ENCODE measurements around the gene MFAP4. TPM values are rescaled to one million over a fixed set of nuclear protein-coding genes. Genes with fewer than 3 reads are reported as not detected.

Gene MFAP4
- total RNA-seq, 1 experiment from 2014 or later = 0.52 TPM

- TF ChIP-seq, protein P1, sequence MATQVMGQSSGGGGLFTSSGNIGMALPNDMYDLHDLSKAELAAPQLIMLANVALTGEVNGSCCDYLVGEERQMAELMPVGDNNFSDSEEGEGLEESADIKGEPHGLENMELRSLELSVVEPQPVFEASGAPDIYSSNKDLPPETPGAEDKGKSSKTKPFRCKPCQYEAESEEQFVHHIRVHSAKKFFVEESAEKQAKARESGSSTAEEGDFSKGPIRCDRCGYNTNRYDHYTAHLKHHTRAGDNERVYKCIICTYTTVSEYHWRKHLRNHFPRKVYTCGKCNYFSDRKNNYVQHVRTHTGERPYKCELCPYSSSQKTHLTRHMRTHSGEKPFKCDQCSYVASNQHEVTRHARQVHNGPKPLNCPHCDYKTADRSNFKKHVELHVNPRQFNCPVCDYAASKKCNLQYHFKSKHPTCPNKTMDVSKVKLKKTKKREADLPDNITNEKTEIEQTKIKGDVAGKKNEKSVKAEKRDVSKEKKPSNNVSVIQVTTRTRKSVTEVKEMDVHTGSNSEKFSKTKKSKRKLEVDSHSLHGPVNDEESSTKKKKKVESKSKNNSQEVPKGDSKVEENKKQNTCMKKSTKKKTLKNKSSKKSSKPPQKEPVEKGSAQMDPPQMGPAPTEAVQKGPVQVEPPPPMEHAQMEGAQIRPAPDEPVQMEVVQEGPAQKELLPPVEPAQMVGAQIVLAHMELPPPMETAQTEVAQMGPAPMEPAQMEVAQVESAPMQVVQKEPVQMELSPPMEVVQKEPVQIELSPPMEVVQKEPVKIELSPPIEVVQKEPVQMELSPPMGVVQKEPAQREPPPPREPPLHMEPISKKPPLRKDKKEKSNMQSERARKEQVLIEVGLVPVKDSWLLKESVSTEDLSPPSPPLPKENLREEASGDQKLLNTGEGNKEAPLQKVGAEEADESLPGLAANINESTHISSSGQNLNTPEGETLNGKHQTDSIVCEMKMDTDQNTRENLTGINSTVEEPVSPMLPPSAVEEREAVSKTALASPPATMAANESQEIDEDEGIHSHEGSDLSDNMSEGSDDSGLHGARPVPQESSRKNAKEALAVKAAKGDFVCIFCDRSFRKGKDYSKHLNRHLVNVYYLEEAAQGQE (IDR thresholded peaks at IDR 0.05; ENCODE audit: low read depth) = no peak
- TF ChIP-seq ZNF274 (IDR thresholded peaks at IDR 0.05; ENCODE audit: low read depth, low read length) = no peak
- TF ChIP-seq YY1 (IDR thresholded peaks at IDR 0.05; ENCODE audit: extremely low read depth, insufficient replicate concordance, low read depth, low read length) = no peak
- no peak for TF ChIP-seq EGR1 (IDR thresholded peaks at IDR 0.05; ENCODE audit: low read depth)
- TF ChIP-seq MAX (IDR thresholded peaks at IDR 0.05) = no peak
- no peak for TF ChIP-seq CBX3 (IDR thresholded peaks at IDR 0.05; ENCODE audit: low read depth)
- TF ChIP-seq CTCF (IDR thresholded peaks at IDR 0.05 in 2 of 3, conservative IDR thresholded peaks at IDR 0.05 in 1 of 3; ENCODE audit: borderline replicate concordance in 1 of 3, insufficient read depth in 1 of 3, low read depth in 2 of 3, low read length in 2 of 3) = no peak
- TF ChIP-seq ZBTB33 (IDR thresholded peaks at IDR 0.05; ENCODE audit: extremely low read depth, insufficient replicate concordance, low read length) = no peak
- TF ChIP-seq POLR2A (IDR thresholded peaks at IDR 0.05; ENCODE audit: borderline replicate concordance, extremely low read depth, insufficient read depth, insufficient read length) = no peak
- TF ChIP-seq RAD21 (IDR thresholded peaks at IDR 0.05; ENCODE audit: low read depth) = no peak
- no peak for TF ChIP-seq ELF1 (IDR thresholded peaks at IDR 0.05; ENCODE audit: borderline replicate concordance, low read depth)
- no peak for TF ChIP-seq POLR2AphosphoS5 (IDR thresholded peaks at IDR 0.05; ENCODE audit: low read depth, low read length)
- no peak for TF ChIP-seq SRF (IDR thresholded peaks at IDR 0.05; ENCODE audit: low read depth)
- TF ChIP-seq SIN3A (IDR thresholded peaks at IDR 0.05; ENCODE audit: low read depth) = no peak
- TF ChIP-seq EZH2 (IDR thresholded peaks at IDR 0.05) = no peak
- TF ChIP-seq FOSL1 (IDR thresholded peaks at IDR 0.05; ENCODE audit: low read depth) = no peak
- TF ChIP-seq SP1 (IDR thresholded peaks at IDR 0.05; ENCODE audit: low read depth) = no peak
- no peak for TF ChIP-seq CEBPB (IDR thresholded peaks at IDR 0.05; ENCODE audit: low read depth)
- TF ChIP-seq ATF3 (IDR thresholded peaks at IDR 0.05) = no peak
- no peak for TF ChIP-seq ZFX (IDR thresholded peaks at IDR 0.05)
- Histone ChIP-seq H3K36me3 (ENCODE audit: control insufficient read depth in 1 of 2, insufficient read depth in 2 of 2, low read length in 2 of 2) (peaks cover 18 to 26% of the 10 kb centered on the region in 2 experiments; a peak in 3 of 4 replicates), H3K9me3 (ENCODE audit: control insufficient read depth in 1 of 2, insufficient read depth in 1 of 2, low read depth in 1 of 2, low read length in 2 of 2) (no peaks in the 10 kb centered on the region), H3K27ac (ENCODE audit: low read depth, low read length) (no peak overlapping the region), H3K9ac (ENCODE audit: low read length) (no peak overlapping the region), H3K27me3 (ENCODE audit: insufficient read depth, low read length) (no peaks in the 10 kb centered on the region), H3K79me2 (ENCODE audit: insufficient read depth, low read length) (no peaks in the 10 kb centered on the region; the same call in 1 of the 2 replicates), H4K20me1 (ENCODE audit: insufficient read depth) (no peaks in the 10 kb centered on the region), H3K9me2 (ENCODE audit: insufficient read depth) (no peaks in the 10 kb centered on the region), H2AFZ (ENCODE audit: low read depth, low read length, poor library complexity, severe bottlenecking) (no peak overlapping the region), H3K4me3 (replicated peaks in 1 of 2; ENCODE audit: low read depth in 1 of 2, low read length in 2 of 2) (no peak overlapping the region), H3K4me1 (ENCODE audit: control insufficient read depth in 1 of 2, insufficient read depth in 2 of 2, low read length in 2 of 2) (peaks cover 6 to 18% of the 10 kb centered on the region in 2 experiments; a peak in 2 of 4 replicates), H3K4me2 (ENCODE audit: low read length) (no peak overlapping the region)
- no peak for ATAC-seq
- CTCF ChIA-PET = no interaction called here
- BruUV-seq (replicated peaks) = no TSS peak
- POLR2A ChIA-PET = no interaction called here
- RAD21 ChIA-PET (ENCODE audit: low non-redundant PET in 1 of 2, low total read pairs in 2 of 2, uncharacterized antibody in 2 of 2, unreplicated experiment in 2 of 2) = no interaction called here
- intact Hi-C loops (cut with micrococcal nuclease) = no loop called here
- DNase-seq (ENCODE audit: low read depth, low spot score) = no peak
Observed at GRCh38 chr17:19381741-19382444, 5.1 kb downstream of the MFAP4 start.
